Measurements from ENCODE around the gene CD101.

CD101 gene

GRCh38 chr1:117001254-117001927, at the start of gene CD101:
TSS of gene CD101 (plus strand) at chr1:117001760. CDS start at chr1:117001818, 58 bp downstream.
- DNase-seq (ENCODE audit: low spot score): no peak
- H3K27ac ChIP-seq: no peak within 1 kb of the TSS
- ChIA-PET CTCF (interaction anchor here (0.6 kb wide), 2 partner anchors 226 to 517 kb away, joined by 3 read pairs; no protein-coding TSS in a partner anchor), POLR2A (ENCODE audit: low non-redundant PET) (no interaction called here)
- TF ChIP-seq CTCF (conservative IDR thresholded peaks at IDR 0.05; ENCODE audit: low read depth): no peak

GRCh38 chr1:116952738-116953275, 48.8 kb upstream of the CD101 start:
- no peak for DNase-seq (ENCODE audit: low spot score)

GRCh38 chr1:116954440-116954839, 47.1 kb upstream of the CD101 start:
- no peak for TF ChIP-seq CTCF (conservative IDR thresholded peaks at IDR 0.05; ENCODE audit: low read depth)
- POLR2A ChIA-PET (ENCODE audit: low non-redundant PET): no interaction called here
- no peak overlapping the region for H3K27ac ChIP-seq
- CTCF ChIA-PET: interaction anchor here (0.5 kb wide), 1 partner anchor 65 kb away, joined by 4 read pairs; no protein-coding TSS in a partner anchor
- no peak for DNase-seq (ENCODE audit: low spot score)

More at GRCh38 chr1:116952738-116953275, 48.8 kb upstream of the CD101 start:
- TF ChIP-seq CTCF (conservative IDR thresholded peaks at IDR 0.05; ENCODE audit: low read depth): no peak
- POLR2A ChIA-PET (ENCODE audit: low non-redundant PET): no interaction called here
- CTCF ChIA-PET: interaction anchor here (0.7 to 1.0 kb wide), 2 partner anchors 20 to 227 kb away, joined by 3 to 4 read pairs; no protein-coding TSS in a partner anchor
- H3K27ac ChIP-seq: no peak overlapping the region

GRCh38 chr1:116956378-116956777, 45.2 kb upstream of the CD101 start:
- no peak overlapping the region for H3K27ac ChIP-seq
- no peak for TF ChIP-seq CTCF (conservative IDR thresholded peaks at IDR 0.05; ENCODE audit: low read depth)
- POLR2A ChIA-PET (ENCODE audit: low non-redundant PET): no interaction called here
- no peak for DNase-seq (ENCODE audit: low spot score)
- CTCF ChIA-PET: no interaction called here

- H3K27ac ChIP-seq: no peak overlapping the region
- DNase-seq (ENCODE audit: low spot score): no peak
- TF ChIP-seq CTCF (conservative IDR thresholded peaks at IDR 0.05; ENCODE audit: low read depth): no peak
- ChIA-PET POLR2A (ENCODE audit: low non-redundant PET) (no interaction called here), CTCF (no interaction called here)
These were observed 43.9 kb upstream of the CD101 start for GRCh38 chr1:116957646-116958045.

GRCh38 chr1:116958110-116958509, 43.5 kb upstream of the CD101 start:
- no peak overlapping the region for H3K27ac ChIP-seq
- POLR2A ChIA-PET (ENCODE audit: low non-redundant PET): no interaction called here
- TF ChIP-seq CTCF (conservative IDR thresholded peaks at IDR 0.05; ENCODE audit: low read depth): no peak
- no peak for DNase-seq (ENCODE audit: low spot score)
- CTCF ChIA-PET: no interaction called here

Measured in RWPE1 (cell line).